ENCODE measurements around the gene MTCL1.
"Not testable (repeated sequence)": the region's sequence is repeated elsewhere in the genome, so short reads cannot be mapped to it uniquely, and the experiment has no call there.

Gene MTCL1

DNA sequence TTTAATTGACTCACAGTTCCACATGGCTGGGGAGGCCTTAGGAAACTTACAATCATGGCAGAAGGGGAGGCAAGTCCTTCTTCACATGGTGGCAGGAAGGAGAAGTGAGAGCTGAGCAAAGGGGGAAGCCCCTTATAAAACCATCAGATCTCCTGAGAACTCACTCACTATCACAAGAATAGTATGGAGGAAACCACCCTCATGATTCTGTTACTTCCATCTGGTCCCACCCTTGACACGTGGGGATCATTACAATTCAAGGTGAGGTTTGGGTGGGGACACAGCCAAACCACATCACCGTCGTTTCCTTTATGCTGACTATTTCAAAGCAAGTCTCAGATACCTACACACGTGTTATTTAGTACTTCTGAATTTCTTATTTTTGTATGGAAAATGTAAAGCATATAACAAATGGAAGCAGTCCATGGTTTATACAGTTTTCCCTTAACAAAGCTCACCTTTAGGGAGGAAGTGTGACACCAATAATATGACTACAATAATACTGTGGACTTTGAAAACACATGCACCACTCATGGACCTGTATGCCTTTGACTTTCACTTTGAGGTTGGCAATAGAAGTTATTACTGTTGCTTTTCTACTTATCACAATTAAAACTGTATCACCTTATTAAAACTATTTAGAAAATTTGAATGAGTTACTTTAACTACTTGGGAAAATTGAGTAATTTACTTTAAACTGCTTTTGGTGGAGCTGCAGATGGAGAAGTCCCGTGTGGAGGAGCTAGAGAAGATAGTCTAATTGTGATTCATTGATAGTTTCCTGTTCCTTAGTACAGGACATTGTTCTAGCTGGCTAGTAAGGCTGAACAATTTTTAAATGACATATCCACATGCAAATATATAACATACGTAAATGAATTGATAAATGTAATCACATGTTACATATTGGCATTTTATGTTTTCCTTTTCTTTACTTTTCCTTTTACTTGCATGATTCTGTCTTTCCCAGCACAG is 37.3 kb downstream of the MTCL1 start:
- DNase-seq (ENCODE audit: low read depth, low spot score) = no peak

- no peak for DNase-seq (ENCODE audit: low read depth, low spot score)
Observed at GRCh38 chr18:8744038-8744437, 38.7 kb downstream of the MTCL1 start.

GRCh38 chr18:8744656-8745055 is 39.3 kb downstream of the MTCL1 start:
- no peak for DNase-seq (ENCODE audit: low read depth, low spot score)

- DNase-seq (ENCODE audit: low read depth, low spot score) = no peak
Observed at GRCh38 chr18:8745355-8746014, 40.1 kb downstream of the MTCL1 start.

GRCh38 chr18:8747440-8747937 is 42.1 kb downstream of the MTCL1 start:
- DNase-seq (ENCODE audit: low read depth, low spot score) = no peak

GRCh38 chr18:8749492-8749891 is 44.1 kb downstream of the MTCL1 start:
- DNase-seq (ENCODE audit: low read depth, low spot score) = no peak

- DNase-seq (ENCODE audit: low read depth, low spot score) = no peak
Observed at GRCh38 chr18:8750954-8751415, 45.6 kb downstream of the MTCL1 start.

GRCh38 chr18:8751692-8752091 is 46.3 kb downstream of the MTCL1 start:
- DNase-seq (ENCODE audit: low read depth, low spot score) = no peak

GRCh38 chr18:8752329-8752728 is 47.0 kb downstream of the MTCL1 start:
- DNase-seq (ENCODE audit: low read depth, low spot score) = no peak

- no peak for DNase-seq (ENCODE audit: low read depth, low spot score)
Observed at GRCh38 chr18:8754995-8755960, 49.9 kb downstream of the MTCL1 start.

GRCh38 chr18:8756571-8756970 is 51.2 kb downstream of the MTCL1 start:
- no peak for DNase-seq (ENCODE audit: low read depth, low spot score)

DNA sequence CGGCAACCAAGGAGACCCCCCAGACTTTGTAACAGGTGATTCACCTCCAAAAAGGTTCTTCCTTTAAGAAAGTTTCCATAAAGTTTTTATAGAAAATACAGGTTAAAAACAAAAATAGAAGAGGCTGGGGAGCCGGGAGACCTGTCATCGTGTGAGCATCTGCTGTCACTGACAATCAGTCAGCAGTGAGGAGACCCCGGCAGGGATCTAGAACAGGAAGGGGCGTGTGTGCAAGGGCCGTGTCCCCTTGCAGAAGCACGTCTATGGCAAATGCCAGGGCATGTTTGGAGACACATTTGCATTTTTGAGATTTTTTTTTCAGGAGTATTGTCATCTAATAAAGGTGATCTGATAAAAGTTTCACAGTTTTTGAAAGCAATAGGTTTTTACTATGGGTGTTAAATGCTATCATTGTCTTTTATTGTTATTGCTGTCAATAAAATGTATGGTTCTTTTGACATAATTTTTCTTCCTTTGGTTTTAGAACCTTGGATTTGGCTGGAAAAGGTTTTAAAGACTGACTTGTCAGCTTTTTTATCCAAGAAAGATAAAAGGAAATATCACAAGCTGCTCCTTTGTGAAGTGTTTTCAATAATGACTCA is 52.1 kb downstream of the MTCL1 start:
- no peak for DNase-seq (ENCODE audit: low read depth, low spot score)

GRCh38 chr18:8758466-8758865 is 53.1 kb downstream of the MTCL1 start:
- DNase-seq (ENCODE audit: low read depth, low spot score) = no peak

GRCh38 chr18:8760984-8761383 is 55.6 kb downstream of the MTCL1 start:
- no peak for DNase-seq (ENCODE audit: low read depth, low spot score)

DNA sequence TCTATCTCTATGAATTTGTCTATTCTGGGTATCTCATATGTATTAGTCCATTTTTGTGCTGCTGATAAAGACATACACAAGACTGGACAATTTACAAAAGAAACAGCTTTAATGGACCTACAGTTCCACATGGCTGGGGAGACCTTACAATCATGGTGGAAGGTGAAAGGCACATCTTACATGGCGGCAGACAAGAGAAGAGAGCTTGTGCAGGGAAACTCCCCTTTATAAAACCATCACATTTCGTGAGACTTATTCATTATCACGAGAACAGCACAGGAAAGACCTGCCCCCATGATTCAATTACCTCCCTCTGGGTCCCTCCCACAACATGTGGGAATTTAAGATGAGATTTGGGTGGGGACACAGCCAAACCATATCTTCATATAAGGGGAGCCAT is 56.2 kb downstream of the MTCL1 start:
- not testable (repeated sequence) for DNase-seq (ENCODE audit: low read depth, low spot score)

GRCh38 chr18:8762968-8763367 is 57.6 kb downstream of the MTCL1 start:
- DNase-seq (ENCODE audit: low read depth, low spot score) = no peak

- DNase-seq (ENCODE audit: low read depth, low spot score) = no peak
Observed at GRCh38 chr18:8763611-8764010, 58.3 kb downstream of the MTCL1 start.

DNA sequence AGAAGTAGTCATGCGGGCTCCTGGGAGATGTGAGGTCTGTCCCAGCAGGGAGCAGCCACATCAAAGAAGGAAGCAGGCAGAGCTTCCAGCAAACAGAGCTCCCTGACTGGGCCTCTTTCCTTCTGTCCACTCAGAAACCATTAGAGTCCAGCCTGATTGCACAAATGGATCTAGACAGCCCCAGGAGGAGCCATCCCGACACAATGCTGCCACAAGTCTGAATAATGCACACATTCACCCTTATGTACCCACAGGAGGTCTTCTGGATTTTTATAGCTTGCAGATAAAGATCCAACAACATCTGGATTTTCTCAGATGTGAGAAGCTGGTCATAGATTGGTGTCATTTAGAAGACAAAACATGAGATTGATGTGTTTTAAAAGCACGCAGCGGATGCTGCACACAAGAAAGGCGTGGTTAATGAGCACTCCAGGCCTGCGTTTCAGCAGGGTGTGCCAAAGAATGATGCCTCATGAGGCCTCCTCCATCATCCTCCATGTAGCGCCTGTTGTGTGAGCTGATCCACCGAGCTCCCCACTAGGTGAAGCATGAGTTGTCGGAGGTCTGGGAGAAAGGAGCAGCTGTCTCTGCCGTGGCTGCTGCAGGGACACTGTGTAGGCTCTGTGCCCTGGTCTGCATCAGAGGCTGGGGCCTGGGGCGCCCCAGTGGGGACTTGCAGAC is 60.6 kb downstream of the MTCL1 start:
- no peak for DNase-seq (ENCODE audit: low read depth, low spot score)

GRCh38 chr18:8766559-8767293 is 61.4 kb downstream of the MTCL1 start:
- no peak for DNase-seq (ENCODE audit: low read depth, low spot score)

GRCh38 chr18:8767340-8767739 is 62.0 kb downstream of the MTCL1 start:
- DNase-seq (ENCODE audit: low read depth, low spot score) = no peak

Measured in activated naive CD8-positive, alpha-beta T cell treated with anti-CD3 and anti-CD28 coated beads, Interleukin-2, amount 50 U/mL, for 16 hours (primary cell).